NB4 (cell line): ENCODE measurements around the gene ZSWIM6.

Source experiments
- CTCF ChIP-seq: IDR thresholded peaks from one replicate; pipeline ENCODE4 v1.5.1; 2012; ENCODE audit warnings: low read depth, low read length
- POLR2A ChIP-seq: IDR thresholded peaks from 2 replicates; pipeline ENCODE4 v1.6.1; 2011; ENCODE audit warnings: mild to moderate bottlenecking; ENCODE audit not compliant: insufficient read length; ENCODE audit errors: extremely low read depth

DNA sequence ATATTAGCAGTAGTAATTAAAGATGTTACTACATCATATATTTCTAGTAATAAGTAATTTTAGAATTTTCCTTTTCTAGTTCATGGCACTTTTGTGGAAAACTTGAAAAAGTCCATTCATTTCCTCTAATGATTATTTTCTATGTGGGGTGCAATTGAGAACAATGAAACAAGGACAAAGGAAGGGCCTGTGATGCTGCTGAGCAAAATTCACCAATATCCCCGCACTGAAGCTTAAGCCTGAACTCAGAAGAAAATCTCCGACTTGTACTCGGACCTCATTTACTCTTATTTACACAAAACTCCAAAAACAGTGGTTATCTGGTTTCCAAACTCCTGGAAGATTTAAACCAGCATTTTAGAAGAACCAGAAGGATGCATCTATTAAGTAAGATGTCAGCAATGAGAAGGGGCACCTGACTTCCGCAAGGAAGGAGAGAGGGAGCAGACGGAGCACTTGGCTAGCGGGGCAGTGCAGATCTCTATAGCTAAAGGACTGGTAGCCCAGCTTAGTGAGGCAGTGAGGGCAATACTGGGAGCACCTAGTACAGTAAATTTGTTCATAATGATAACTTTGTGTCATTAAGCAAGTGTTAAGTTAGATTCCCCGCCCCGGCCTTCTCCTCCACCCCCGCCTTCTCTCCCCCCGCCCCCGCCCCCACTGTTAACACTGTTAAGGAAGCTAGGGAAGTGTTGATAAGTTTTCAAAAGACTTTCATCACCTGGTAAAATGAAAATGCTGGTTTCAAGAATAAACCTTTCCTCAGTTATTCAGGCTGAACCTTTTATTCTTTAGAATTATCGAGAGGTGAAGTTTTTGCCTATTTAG lies 123.3 kb downstream of the ZSWIM6 start:
- TF ChIP-seq CTCF (no peak), POLR2A (no peak)
